Activated CD8-positive, alpha-beta memory T cell treated with anti-CD3 and anti-CD28 coated beads, Interleukin-2, amount 50 U/mL, for 1 hour (primary cell): ENCODE data around the gene ARL4A.

Source experiments
- DNase-seq: peaks from one replicate; pipeline ENCODE4 v3.0.0-alpha.2; 2020; ENCODE audit errors: extremely low read depth

The ARL4A gene

GRCh38 chr7:12725575-12726316 lies 38.3 kb downstream of the ARL4A start:
- no peak for DNase-seq

- DNase-seq = no peak
These were observed 39.5 kb downstream of the ARL4A start for GRCh38 chr7:12726908-12727307.

- no peak for DNase-seq
These were observed 40.2 kb downstream of the ARL4A start for GRCh38 chr7:12727455-12728191.

- DNase-seq = no peak
These were observed 40.7 kb downstream of the ARL4A start for GRCh38 chr7:12728192-12728538.

- no peak for DNase-seq
These were observed 41.7 kb downstream of the ARL4A start for GRCh38 chr7:12729112-12729511.

- DNase-seq = no peak
These were observed 43.1 kb downstream of the ARL4A start for GRCh38 chr7:12730523-12730922.

GRCh38 chr7:12731214-12731656 lies 43.8 kb downstream of the ARL4A start:
- DNase-seq = no peak

GRCh38 chr7:12731775-12732174 lies 44.3 kb downstream of the ARL4A start:
- DNase-seq = no peak

GRCh38 chr7:12732428-12732827 lies 45.0 kb downstream of the ARL4A start:
- no peak for DNase-seq

- DNase-seq = no peak
These were observed 48.5 kb downstream of the ARL4A start for GRCh38 chr7:12735923-12736322.

- DNase-seq = no peak
These were observed 49.9 kb downstream of the ARL4A start for GRCh38 chr7:12737373-12737772.

GRCh38 chr7:12737836-12738235 lies 50.4 kb downstream of the ARL4A start:
- no peak for DNase-seq

- DNase-seq = no peak
These were observed 51.2 kb downstream of the ARL4A start for GRCh38 chr7:12738665-12739064.
